Naive thymus-derived CD8-positive, alpha-beta T cell (primary cell): ENCODE measurements around the gene BCOR. TPM values are rescaled to one million over a fixed set of nuclear protein-coding genes. Genes with fewer than 3 reads are reported as not detected.

Source experiments
- ATAC-seq, 2 donors: fragments of 150-1000 bp; cut with Tn5 transposase in 1 of 2; sonication (Bioruptor Pico), chemical (Tn5 transposase) in 1 of 2; 1 replicate in 1 of 2; 2 replicates in 1 of 2; pipeline ENCODE4 v1.10.0; 2021; ENCODE audit warnings: mild to moderate bottlenecking in 2 of 2, moderate library complexity in 2 of 2
- POLR2A ChIA-PET: fragments of 350-600 bp; sonication (Branson Sonifier 250); formaldehyde crosslinking; loops from one replicate; lab custom pipeline; 2021; ENCODE audit warnings: antibody characterized with exemption; lab: Charles Lee
- DNase-seq, 10 donors: peaks; one replicate each; pipeline versions ENCODE4 v3.0.0 to v3.0.0-alpha.2; 2020 to 2022
- H3K27ac Mint-ChIP-seq, 10 donors: one replicate each; pipeline ENCODE4 v1.8.0; 2020 to 2022; ENCODE audit warnings: mild to moderate bottlenecking in 10 of 10, mixed read lengths in 10 of 10, moderate library complexity in 4 of 10, inconsistent platforms in 1 of 10
- H3K27me3 Mint-ChIP-seq, 5 donors: one replicate each; pipeline ENCODE4 v1.8.0; 2021 to 2022; ENCODE audit warnings: mixed read lengths in 5 of 5
- H3K36me3 Mint-ChIP-seq, 3 donors: one replicate each; pipeline ENCODE4 v1.8.0; 2020 to 2022; ENCODE audit warnings: mixed read lengths in 3 of 3, mild to moderate bottlenecking in 2 of 3, inconsistent platforms in 1 of 3
- H3K4me1 Mint-ChIP-seq, 4 donors: one replicate each; pipeline ENCODE4 v1.8.0; 2021 to 2022; ENCODE audit warnings: mixed read lengths in 4 of 4
- H3K4me3 Mint-ChIP-seq, 10 donors: one replicate each; pipeline ENCODE4 v1.8.0; 2020 to 2022; ENCODE audit warnings: mild to moderate bottlenecking in 10 of 10, mixed read lengths in 10 of 10, moderate library complexity in 6 of 10, inconsistent platforms in 1 of 10
- H3K9me3 Mint-ChIP-seq, 9 donors: one replicate each; pipeline ENCODE4 v1.8.0; 2020 to 2022; ENCODE audit warnings: mixed read lengths in 9 of 9, mild to moderate bottlenecking in 3 of 9, inconsistent platforms in 1 of 9, moderate library complexity in 1 of 9
- polyA plus RNA-seq, 3 donors: library from polyadenylated mRNA; unstranded; fragments of 300-500 nt; fragmentation: Illumina TruSeq; gene quantifications; one replicate each; pipeline ENCODE4 v1.2.3, GENCODE V29; 2021
- total RNA-seq, 8 experiments: library from RNA in 2 of 8; stranded (reverse) in 2 of 8; gene quantifications; one replicate each; pipeline ENCODE4 v1.2.3 and lab custom pipeline; 2021 to 2026

Gene BCOR
- total and polyA plus RNA-seq, 5 experiments from 2014 or later = 2.5 to 35.9 (median 7.7) TPM

GRCh38 chrX:40087425-40088298, 10.1 kb downstream of the BCOR start:
- Mint-ChIP-seq H3K4me1 (peaks cover 19 to 73% (median 68%) of the 10 kb centered on the region in 4 donors), H3K27me3 (no peaks in the 10 kb centered on the region), H3K27ac (peak overlapping the region in 5 of 10 donors; percentile 9 to 41 (median 25)), H3K9me3 (peaks cover 0 to 3% (median 0%) of the 10 kb centered on the region in 9 donors), H3K36me3 (no peaks in the 10 kb centered on the region), H3K4me3 (peak overlapping the region in 4 of 10 donors; percentile 32 to 72 (median 54))
- DNase-seq (no peak), ATAC-seq (no peak)
- POLR2A ChIA-PET = interaction anchor here (1.2 to 1.8 kb wide), 2 partner anchors 9 to 85 kb away, joined by 5 to 7 read pairs; partner anchors contain the start of gene BCOR

DNA sequence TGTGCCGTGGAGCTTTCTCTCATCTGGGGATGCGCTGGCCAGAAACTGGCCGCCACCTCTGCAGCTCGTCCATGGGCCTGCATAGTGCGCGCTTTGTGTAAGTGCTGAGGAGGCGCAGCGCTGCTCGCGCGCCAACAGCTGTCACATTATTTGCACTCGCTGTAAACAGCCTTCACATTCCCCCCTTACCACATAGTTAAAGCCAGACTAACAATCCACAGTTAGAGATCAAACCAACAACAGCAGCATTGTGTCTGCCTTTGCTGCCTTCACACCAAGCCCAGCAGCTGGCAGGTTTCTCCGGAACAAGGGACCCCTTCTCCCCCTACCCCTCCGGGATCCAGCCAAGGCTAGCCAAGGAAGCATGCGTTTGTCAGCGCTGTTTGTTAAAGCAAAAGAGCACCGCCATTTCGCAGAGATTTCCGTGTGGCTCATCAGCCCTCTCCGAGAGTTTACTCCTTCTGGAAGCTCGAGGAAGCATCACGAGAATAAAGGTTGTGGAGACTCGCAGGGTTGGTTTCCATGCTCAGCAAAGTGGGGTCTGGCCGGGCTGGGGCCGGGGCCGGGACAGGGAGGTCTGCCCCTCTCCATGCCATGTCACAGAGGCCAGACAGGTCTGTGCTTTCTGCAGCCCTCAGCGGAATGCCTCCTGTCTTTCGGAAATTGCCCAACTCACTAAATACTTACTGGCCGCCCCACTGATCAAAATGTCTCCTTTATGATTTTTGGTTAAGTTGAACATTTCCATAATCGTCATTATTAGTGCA, 11.0 kb downstream of the BCOR start:
- no peak for DNase-seq
- POLR2A ChIA-PET = interaction anchor here (0.7 to 2.8 kb wide), 6 partner anchors 11 to 90 kb away, joined by 3 to 21 read pairs (median 4); partner anchors contain the start of gene BCOR
- peak overlapping the region in 5 of 10 donors; percentile 11 to 56 (median 24) for H3K4me3 Mint-ChIP-seq
- no peak for ATAC-seq
- H3K27me3 Mint-ChIP-seq = no peaks in the 10 kb centered on the region
- H3K36me3 Mint-ChIP-seq = no peaks in the 10 kb centered on the region
- H3K4me1 Mint-ChIP-seq = peaks cover 16 to 75% (median 71%) of the 10 kb centered on the region in 4 donors
- H3K27ac Mint-ChIP-seq = peak overlapping the region in 5 of 10 donors; percentile 1 to 86 (median 59)
- H3K9me3 Mint-ChIP-seq = peaks cover 0 to 3% (median 0%) of the 10 kb centered on the region in 9 donors

GRCh38 chrX:40085714-40086113, 12.0 kb downstream of the BCOR start:
- ATAC-seq (peak; percentile 21 to 33), DNase-seq (no peak)
- POLR2A ChIA-PET = interaction anchor here (0.7 to 2.8 kb wide), 5 partner anchors 12 to 91 kb away, joined by 4 to 21 read pairs (median 5); partner anchors contain the start of gene BCOR
- no peaks in the 10 kb centered on the region for H3K27me3 Mint-ChIP-seq
- peak overlapping the region in 3 of 10 donors; percentile 20 to 86 (median 75) for H3K27ac Mint-ChIP-seq
- H3K9me3 Mint-ChIP-seq = peaks cover 0 to 2% (median 0%) of the 10 kb centered on the region in 9 donors
- peak overlapping the region in 3 of 10 donors; percentile 50 to 63 (median 56) for H3K4me3 Mint-ChIP-seq
- H3K4me1 Mint-ChIP-seq = peaks cover 18 to 75% (median 70%) of the 10 kb centered on the region in 4 donors
- no peaks in the 10 kb centered on the region for H3K36me3 Mint-ChIP-seq

- Mint-ChIP-seq H3K36me3 (no peaks in the 10 kb centered on the region), H3K4me3 (peak overlapping the region in 8 of 10 donors; percentile 36 to 86 (median 77)), H3K4me1 (peaks cover 20 to 78% (median 74%) of the 10 kb centered on the region in 4 donors), H3K27me3 (no peaks in the 10 kb centered on the region), H3K9me3 (peaks cover 0 to 2% (median 0%) of the 10 kb centered on the region in 9 donors), H3K27ac (no peak overlapping the region)
- ATAC-seq (no peak), DNase-seq (no peak)
- POLR2A ChIA-PET = interaction anchor here (0.5 to 2.8 kb wide), 3 partner anchors 13 to 75 kb away, joined by 3 to 21 read pairs (median 5); partner anchors contain the start of gene BCOR
Measured at GRCh38 chrX:40085102-40085551, 12.6 kb downstream of the BCOR start.

DNA sequence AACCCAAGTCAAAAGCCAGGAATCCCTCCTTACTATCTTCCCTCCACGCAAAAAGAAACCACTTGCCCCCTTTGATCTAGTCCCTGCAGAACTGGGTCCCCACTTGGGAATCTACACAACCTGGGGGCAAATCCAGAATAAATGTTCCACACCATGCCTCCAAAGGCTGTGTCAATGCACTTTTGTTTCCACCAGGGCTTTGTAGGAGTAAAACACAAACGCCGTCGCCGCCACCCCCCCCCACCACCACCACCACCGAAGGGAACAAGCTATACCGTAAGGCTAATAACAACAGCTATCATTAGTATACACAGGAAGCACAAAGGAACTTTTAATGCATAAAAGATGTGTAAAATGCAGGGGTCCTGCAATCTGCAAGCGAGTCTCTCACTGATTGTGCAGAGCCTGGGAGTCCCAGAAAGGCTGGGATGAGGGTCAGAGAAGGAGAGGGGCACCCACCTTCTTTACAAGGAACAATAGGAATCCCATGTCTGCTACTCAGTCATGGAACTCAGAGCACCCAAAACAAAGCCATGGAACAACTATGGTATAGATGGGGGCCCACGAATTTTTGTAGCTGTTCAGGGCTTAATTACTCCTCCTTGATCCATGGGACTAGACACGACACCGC, 13.2 kb downstream of the BCOR start:
- H3K36me3 Mint-ChIP-seq = no peaks in the 10 kb centered on the region
- DNase-seq (no peak), ATAC-seq (no peak)
- H3K4me1 Mint-ChIP-seq = peaks cover 20 to 74% (median 72%) of the 10 kb centered on the region in 4 donors
- peaks cover 0 to 2% (median 0%) of the 10 kb centered on the region in 9 donors for H3K9me3 Mint-ChIP-seq
- POLR2A ChIA-PET = interaction anchor here (0.5 to 2.8 kb wide), 6 partner anchors 13 to 112 kb away, joined by 3 to 21 read pairs (median 4); partner anchors contain the start of gene BCOR
- peak overlapping the region; percentile 70 to 86 (median 78) for H3K4me3 Mint-ChIP-seq
- peak overlapping the region in 5 of 10 donors; percentile 35 to 79 (median 60) for H3K27ac Mint-ChIP-seq
- H3K27me3 Mint-ChIP-seq = no peaks in the 10 kb centered on the region

GRCh38 chrX:40083979-40084359, 13.8 kb downstream of the BCOR start:
- ATAC-seq = no peak
- no peaks in the 10 kb centered on the region for H3K27me3 Mint-ChIP-seq
- H3K36me3 Mint-ChIP-seq = no peaks in the 10 kb centered on the region
- POLR2A ChIA-PET = interaction anchor here (0.6 to 2.8 kb wide), 4 partner anchors 14 to 112 kb away, joined by 3 to 21 read pairs (median 4); partner anchors contain the start of gene BCOR
- peaks cover 17 to 68% (median 68%) of the 10 kb centered on the region in 4 donors for H3K4me1 Mint-ChIP-seq
- DNase-seq = no peak
- peak overlapping the region; percentile 70 to 86 (median 78) for H3K4me3 Mint-ChIP-seq
- peak overlapping the region in 5 of 10 donors; percentile 1 to 79 (median 31) for H3K27ac Mint-ChIP-seq
- H3K9me3 Mint-ChIP-seq = peaks cover 0 to 2% (median 0%) of the 10 kb centered on the region in 9 donors

- peak; percentile 48 to 57 for ATAC-seq
- Mint-ChIP-seq H3K4me1 (peaks cover 13 to 62% (median 62%) of the 10 kb centered on the region in 4 donors), H3K36me3 (peaks cover 0 to under 1% (median 0%) of the 10 kb centered on the region in 3 donors), H3K4me3 (peak overlapping the region; percentile 70 to 86 (median 78)), H3K27me3 (no peaks in the 10 kb centered on the region), H3K9me3 (peaks cover 0 to 2% (median 0%) of the 10 kb centered on the region in 9 donors), H3K27ac (peak overlapping the region in 3 of 10 donors; percentile 18 to 79 (median 31))
- POLR2A ChIA-PET = interaction anchor here (0.6 to 2.7 kb wide), 3 partner anchors 14 to 92 kb away, joined by 3 to 15 read pairs (median 3); partner anchors contain the start of gene BCOR
- DNase-seq = no peak
Measured at GRCh38 chrX:40083120-40083978, 14.4 kb downstream of the BCOR start.

GRCh38 chrX:40082447-40083119, 15.2 kb downstream of the BCOR start:
- Mint-ChIP-seq H3K27me3 (no peaks in the 10 kb centered on the region), H3K4me3 (peak overlapping the region; percentile 43 to 86 (median 63)), H3K36me3 (peaks cover 0 to 6% (median 0%) of the 10 kb centered on the region in 3 donors), H3K27ac (peak overlapping the region in 7 of 10 donors; percentile 9 to 84 (median 67)), H3K4me1 (peaks cover 15 to 63% (median 57%) of the 10 kb centered on the region in 4 donors), H3K9me3 (peaks cover 0 to 2% (median 0%) of the 10 kb centered on the region in 9 donors)
- no peak for DNase-seq
- ATAC-seq = peak; percentile 38 to 59
- POLR2A ChIA-PET = interaction anchor here (0.6 to 2.7 kb wide), 4 partner anchors 15 to 223 kb away, joined by 3 to 15 read pairs (median 3); partner anchors contain the start of gene BCOR

GRCh38 chrX:40081679-40082068, 16.1 kb downstream of the BCOR start:
- Mint-ChIP-seq H3K27ac (peak overlapping the region in 7 of 10 donors; percentile 18 to 80 (median 25)), H3K36me3 (peaks cover 0 to 7% (median 0%) of the 10 kb centered on the region in 3 donors), H3K27me3 (no peaks in the 10 kb centered on the region), H3K9me3 (peaks cover 0 to 2% (median 0%) of the 10 kb centered on the region in 9 donors), H3K4me3 (peak overlapping the region in 8 of 10 donors; percentile 14 to 66 (median 26)), H3K4me1 (peaks cover 15 to 54% (median 51%) of the 10 kb centered on the region in 4 donors)
- POLR2A ChIA-PET = interaction anchor here (1.0 to 2.7 kb wide), 2 partner anchors 16 to 71 kb away, joined by 3 to 15 read pairs; partner anchors contain the start of gene BCOR
- ATAC-seq (no peak), DNase-seq (no peak)
